Endometrial microvascular endothelial cells (primary cell): ENCODE measurements around the gene MARCHF10. TPM values are rescaled to one million over a fixed set of nuclear protein-coding genes. Genes with fewer than 3 reads are reported as not detected.

Experiments
- in situ Hi-C: cut with HindIII; loops from 2 replicates; pipeline ENCODE4 v1.10.0; 2017; ENCODE audit warnings: low sequenced_read_pairs, low pct_unique_long_range_greater_than_20kb; ENCODE audit errors: inconsistent ontology term
- total RNA-seq: library from RNA; depleted of rRNA; stranded (reverse); fragments of >200 nt; gene quantifications from one replicate; pipeline ENCODE4 v1.2.3, GENCODE V29; 2015; ENCODE audit errors: inconsistent ontology term

Gene MARCHF10
- total RNA-seq, 1 donor from 2014 or later: not detected

DNA sequence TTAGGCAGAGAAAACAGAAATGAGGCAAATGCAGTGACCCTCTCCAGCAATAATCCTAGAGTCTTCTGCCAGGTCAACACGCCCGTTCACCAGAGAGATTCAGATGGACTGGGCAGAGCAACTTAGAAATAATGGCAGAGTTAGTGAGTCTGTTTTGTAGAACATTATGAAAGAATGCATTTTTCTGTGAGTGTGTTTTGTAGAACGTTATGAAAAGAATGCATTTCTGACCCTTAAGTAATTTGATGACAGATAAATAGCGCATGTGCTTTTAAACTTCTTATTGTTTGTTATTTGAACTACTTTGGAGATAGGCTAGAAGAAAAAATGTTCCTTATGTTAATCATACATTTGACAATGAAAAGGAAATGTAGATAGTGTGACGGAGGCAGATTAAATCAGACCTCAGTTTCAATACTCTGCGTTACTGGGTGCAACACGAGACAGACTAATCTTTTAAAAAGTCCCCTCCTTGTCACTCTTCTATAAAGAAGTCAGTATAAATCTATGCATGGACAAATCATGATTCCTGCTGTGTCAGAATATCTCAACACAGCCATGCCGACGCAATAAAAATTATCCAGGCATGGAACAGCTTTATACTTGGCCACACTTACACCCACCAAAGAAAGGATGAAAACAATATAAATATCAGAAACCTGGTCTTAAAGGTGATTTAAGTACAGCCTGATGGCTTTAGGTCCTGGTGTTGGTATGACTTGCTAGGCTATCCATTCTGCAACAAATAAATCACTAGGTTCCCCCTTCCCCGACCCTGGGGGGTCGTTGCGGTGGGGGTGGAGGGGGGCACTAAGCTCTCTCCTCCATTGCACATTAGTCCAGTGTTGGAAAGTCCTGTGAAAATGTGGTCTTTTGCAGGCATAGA, 47.8 kb downstream of the MARCHF10 start:
- in situ Hi-C loops: no loop called here

DNA sequence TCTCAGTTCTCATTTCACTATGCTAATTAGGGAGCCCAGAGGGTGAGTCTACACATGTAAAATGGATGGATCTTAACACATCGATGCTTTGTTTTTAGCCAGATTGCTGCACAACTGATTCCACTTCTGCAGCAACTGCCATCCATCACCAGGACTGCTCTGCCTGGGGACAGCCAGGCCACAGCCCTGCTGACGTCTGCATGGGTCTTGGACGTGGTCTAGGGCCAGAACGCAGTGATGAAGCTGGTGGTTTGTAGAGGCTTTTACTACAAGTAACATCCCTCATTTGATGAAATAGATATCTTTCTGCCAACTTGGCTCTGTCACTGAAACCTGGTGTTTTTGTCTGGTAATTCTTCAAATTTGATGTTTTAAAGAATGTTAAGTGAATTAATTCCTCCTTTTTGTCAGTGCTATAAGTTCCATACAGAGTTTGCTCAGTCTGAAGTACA, 50.6 kb downstream of the MARCHF10 start:
- in situ Hi-C loops: no loop called here

DNA sequence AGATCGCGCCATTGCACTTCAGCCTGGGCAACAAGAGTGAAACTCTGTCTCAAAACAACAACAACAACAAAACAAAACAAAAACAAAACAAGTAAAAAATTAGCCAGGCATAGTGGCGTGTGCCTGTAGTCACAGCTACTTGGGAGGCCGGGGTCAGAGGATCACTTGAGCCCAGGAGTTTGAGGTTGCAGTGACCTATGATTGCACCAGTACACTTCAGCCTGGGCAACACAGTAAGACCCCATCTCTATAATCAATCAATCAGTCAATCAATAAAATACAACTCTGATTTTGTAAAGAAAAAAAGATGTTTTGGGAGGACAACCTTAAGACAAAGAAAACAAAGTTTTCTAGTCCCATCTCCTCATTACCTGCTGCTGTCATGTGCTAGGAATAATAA, 51.9 kb downstream of the MARCHF10 start:
- in situ Hi-C loops: no loop called here

- in situ Hi-C loops: no loop called here
Measured at GRCh38 chr17:62755141-62755851, 52.8 kb downstream of the MARCHF10 start.

- in situ Hi-C loops: no loop called here
Measured at GRCh38 chr17:62754631-62755030, 53.5 kb downstream of the MARCHF10 start.

- in situ Hi-C loops: no loop called here
Measured at GRCh38 chr17:62753562-62753961, 54.6 kb downstream of the MARCHF10 start.

DNA sequence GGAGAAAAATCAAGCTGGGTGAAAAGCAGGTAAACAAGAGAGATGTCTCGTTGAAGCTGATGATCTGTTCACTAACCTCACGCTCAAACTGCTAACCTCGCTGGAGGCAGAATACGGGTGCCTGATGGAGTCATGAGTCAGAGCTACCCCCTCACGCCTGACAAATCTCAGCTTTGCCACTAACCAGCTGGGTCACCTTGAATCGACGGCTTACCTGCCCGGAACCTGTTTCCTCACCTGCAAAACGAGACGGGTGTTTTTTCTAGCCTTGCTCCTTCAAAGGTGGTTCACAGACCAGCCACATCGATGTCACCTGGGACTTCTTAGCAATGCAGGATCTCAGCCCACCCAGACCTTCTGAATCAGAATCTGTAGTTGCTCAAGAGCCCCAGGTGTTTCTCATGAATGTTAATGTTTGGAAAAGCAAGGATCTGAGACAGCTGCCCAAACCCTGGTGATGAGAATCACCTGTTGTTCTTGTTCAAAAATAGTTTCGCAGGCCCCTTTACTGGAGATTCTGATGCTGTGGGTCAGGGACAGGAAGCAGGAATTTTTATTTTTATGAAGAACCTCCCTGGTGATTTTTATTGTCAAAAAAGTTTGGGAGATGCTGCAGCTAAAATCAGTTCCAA, 56.9 kb downstream of the MARCHF10 start:
- in situ Hi-C loops: no loop called here

DNA sequence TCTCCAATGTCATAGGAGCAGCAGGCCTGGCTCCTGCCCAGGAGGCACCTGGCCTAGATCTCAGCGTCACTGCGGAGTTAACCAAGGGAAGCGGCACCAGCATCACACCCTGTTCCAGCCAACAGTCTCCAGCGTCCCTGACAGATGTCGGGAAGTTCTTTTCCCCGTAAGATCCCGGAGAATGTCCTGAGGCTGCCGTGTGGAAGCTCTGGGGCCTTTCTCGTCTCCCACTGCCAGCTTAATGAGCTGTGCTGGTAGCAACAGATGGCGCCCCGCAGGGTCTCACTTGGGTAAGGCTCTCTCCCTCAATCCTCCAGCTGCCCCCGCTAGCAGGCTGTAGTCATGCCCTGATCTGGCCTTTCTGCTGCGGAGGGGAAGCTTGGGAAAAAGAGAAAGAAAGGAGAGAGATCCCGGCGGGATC, 57.5 kb downstream of the MARCHF10 start:
- in situ Hi-C loops: no loop called here

DNA sequence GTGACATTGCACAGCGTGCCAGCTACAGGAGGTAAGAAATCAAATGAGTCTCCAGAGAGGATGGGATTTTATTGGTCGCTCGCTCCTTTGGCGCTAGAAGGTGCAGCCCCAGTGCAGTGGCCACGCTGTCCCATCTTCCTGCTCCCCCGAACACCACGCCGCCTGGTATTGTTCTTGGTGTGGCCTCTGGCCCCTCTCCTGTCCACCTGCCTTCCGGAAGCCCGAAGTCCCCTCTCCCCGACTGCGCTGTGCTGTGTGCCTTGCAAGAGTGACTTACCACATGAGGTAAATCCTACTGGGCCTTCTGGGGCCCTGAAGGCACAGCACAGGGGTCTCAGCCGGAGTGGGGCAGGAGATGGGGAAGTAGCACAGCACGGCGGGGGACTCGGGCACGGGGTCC, 58.2 kb downstream of the MARCHF10 start:
- in situ Hi-C loops: no loop called here

DNA sequence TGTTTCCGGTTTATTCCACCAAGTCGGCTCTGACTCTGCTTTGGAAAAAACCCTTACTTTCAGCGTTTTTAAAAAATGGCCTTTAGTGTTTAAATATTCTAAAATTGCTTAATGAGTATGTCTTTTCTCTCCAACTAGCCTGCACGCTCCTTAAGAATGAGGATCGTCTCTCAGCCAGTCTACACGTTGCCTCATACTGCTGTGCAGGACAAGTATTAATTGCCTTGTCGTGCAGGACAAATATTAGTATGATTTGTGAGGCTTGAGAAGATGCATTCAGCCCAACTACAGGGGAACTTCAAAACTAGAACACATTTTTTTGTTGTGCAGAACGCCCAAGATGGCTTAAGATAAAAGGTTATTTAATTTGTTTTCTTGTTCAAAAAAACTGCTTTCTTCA, 61.2 kb downstream of the MARCHF10 start:
- in situ Hi-C loops: no loop called here

DNA sequence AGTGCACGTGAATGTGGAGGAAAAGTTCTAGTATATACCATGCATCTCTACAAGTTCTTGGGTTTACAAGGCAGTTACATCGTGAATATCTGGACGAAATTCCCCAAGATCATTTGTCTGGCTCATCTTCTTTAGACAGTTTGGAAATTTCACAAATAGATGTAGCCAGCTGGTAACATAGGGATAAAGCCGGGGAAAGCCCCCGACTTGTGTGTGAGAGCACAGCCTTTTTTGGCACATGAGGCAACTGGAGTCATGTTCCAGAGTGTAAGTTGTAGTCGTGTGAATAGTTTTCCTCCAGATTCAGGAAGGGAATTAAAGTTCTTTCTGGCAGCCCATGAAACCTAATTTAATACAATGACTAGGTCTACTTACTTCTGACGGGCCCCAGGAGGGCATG, 62.3 kb downstream of the MARCHF10 start:
- in situ Hi-C loops: no loop called here

DNA sequence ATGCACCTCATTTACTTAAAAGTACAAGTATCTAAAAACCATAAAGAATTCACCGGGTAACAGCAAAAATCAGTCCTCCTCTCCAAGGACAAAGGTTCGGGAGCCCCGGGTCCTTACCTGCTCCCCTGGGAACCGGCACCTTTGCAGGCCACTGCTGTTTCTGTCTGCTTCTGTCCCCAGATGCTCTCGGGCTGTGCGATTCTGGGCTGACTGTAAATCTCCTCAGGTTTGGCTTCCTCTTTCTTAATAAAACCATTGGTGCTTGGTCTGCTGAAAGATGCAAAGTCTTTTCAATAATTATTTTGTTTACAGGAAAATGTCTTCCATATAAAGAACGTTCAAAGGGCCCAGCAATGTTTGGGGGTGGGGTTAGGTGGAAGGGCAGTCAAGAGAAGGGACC, 63.9 kb downstream of the MARCHF10 start:
- in situ Hi-C loops: no loop called here

GRCh38 chr17:62741290-62741689, 66.8 kb downstream of the MARCHF10 start:
- in situ Hi-C loops: no loop called here

GRCh38 chr17:62739645-62740388, 68.3 kb downstream of the MARCHF10 start:
- in situ Hi-C loops: no loop called here

DNA sequence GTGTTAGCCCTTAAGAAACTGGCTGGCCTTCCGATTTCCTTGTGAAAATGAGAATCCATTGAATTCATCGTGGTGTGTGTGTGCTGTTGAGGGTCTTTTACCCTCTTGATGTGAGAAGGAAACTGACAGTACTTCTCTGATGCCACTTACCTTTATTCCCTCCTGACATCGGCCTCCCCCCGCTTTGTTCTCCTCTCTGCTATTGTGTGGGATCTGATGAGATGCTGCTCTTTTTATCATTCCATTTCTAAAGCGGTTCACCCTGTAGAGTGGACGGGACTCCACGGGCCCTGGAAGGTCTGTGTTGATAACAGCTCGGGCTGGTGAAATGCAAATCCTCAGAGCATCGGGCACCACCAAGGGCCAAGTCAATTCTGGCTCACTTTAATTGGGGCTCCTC, 69.8 kb downstream of the MARCHF10 start:
- in situ Hi-C loops: no loop called here

GRCh38 chr17:62737513-62737912, 70.6 kb downstream of the MARCHF10 start:
- in situ Hi-C loops: no loop called here

DNA sequence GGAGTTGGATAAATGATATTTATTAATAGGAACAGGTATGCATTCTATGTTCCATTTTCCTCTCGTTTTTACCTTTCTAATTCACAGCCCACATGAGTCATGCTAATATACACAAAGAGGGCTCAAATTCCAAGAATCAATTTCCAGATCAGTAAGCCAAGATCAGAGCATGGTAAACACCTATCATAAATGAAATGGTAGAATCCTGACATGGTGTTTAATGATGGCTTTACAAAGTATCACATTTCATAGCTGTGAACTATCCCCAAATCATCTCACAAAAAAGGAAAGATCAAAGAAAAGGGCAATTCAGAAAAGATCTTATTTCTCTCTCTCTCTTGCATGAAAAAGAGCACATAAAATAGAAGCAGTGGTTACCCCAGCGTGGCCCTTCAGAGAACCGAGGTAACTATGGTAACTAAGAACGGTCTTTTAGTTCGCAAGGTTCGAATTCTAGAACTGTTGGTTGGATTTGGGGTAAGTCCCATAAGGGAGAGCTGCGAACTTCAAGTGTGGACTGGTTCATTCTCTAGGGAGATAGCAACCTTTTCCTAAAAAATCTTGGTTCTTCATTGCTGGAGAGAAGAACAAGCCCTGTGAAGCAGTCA, 73.0 kb downstream of the MARCHF10 start:
- in situ Hi-C loops: no loop called here

DNA sequence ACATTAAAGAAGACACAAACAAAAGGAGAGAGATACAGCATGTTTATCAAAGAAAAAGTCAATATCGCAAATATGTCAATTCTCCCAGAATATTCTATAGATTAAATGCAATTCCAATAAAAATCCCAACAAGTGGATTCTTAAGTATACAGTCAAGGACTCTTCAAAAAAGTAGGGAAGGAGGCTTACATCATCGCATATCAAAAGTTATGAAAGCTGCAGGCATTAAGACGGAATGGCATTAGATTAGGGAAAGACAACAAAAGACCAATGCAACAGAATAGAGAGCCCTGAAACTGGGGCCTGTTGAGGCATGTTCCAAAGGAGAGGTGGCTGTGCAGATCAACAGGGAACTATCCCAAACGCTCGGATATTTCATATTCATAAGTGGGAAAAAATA, 76.0 kb downstream of the MARCHF10 start:
- in situ Hi-C loops: no loop called here
